ENCODE results near the gene C5orf58.

GRCh38 chr5:170277867-170278281 is 45.1 kb downstream of the C5orf58 start:
- no peak for TF ChIP-seq EZH2 (optimal IDR thresholded peaks at IDR 0.05; ENCODE audit: low read depth, low read length)
- TF ChIP-seq CTCF (IDR thresholded peaks at IDR 0.05; ENCODE audit: low read length): no peak
